GM19328 (cell line): ENCODE measurements around the gene FAM13C.
"Not testable (repeated sequence)": the region's sequence is repeated elsewhere in the genome, so short reads cannot be mapped to it uniquely, and the experiment has no call there.

Source experiments
- ATAC-seq: cut with Tn5 transposase; IDR thresholded peaks from one replicate; pipeline ENCODE4 v1.9.1; 2021; ENCODE audit warnings: mild to moderate bottlenecking, moderate library complexity; ENCODE audit not compliant: unreplicated experiment

Gene FAM13C

GRCh38 chr10:59240582-59241183 lies 121.7 kb downstream of the FAM13C start:
- no peak for ATAC-seq

- ATAC-seq = not testable (repeated sequence)
Observed at GRCh38 chr10:59239108-59239507, 123.2 kb downstream of the FAM13C start.

GRCh38 chr10:59237775-59238174 lies 124.6 kb downstream of the FAM13C start:
- no peak for ATAC-seq

DNA sequence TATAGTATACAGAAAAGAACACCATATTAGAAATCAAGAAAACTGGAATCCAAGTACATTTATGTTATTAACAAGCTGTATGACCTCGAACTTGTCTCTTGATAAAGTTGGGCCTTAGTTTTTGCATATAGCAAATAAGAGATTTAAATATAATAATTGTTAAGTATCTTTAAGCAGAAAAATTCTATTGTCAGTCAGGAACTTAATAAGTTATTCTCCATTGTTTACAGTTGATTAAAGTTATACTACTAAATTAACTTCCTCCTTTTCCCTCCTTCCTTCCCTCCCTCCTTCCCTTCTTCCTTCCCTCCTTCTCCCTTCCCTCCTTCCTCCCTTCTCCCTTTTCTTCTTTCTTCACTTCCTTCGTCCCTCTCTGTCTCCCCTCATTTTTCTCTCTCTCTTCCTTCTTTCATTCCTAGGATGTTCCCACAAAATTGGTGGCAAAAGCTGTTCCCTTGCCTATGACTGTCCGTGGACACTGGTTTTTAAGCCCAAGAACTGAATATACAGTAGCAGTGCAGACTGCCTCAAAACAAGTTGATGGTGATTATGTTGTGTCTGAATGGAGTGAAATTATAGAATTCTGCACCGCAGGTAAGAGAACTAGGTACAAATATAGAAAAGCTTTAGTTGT lies 126.2 kb downstream of the FAM13C start:
- ATAC-seq = no peak

GRCh38 chr10:59234816-59235429 lies 127.4 kb downstream of the FAM13C start:
- no peak for ATAC-seq

DNA sequence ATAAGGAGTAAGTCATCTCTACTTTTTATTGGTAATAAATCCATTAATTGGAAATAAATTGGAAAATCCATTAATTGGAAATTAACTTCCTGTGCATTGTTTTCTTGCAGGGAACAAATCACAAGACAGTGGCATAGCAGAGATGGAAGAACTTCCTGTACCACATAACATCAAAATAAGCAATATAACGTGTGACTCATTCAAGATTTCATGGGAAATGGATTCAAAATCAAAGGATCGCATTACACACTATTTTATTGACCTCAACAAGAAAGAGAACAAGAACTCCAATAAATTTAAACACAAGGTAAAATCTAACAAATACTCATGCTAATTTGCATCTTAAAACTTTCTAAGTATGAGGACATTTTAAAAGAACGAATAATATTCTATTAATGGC lies 128.2 kb downstream of the FAM13C start:
- ATAC-seq = no peak

- no peak for ATAC-seq
Observed at GRCh38 chr10:59229441-59229840, 132.9 kb downstream of the FAM13C start.

DNA sequence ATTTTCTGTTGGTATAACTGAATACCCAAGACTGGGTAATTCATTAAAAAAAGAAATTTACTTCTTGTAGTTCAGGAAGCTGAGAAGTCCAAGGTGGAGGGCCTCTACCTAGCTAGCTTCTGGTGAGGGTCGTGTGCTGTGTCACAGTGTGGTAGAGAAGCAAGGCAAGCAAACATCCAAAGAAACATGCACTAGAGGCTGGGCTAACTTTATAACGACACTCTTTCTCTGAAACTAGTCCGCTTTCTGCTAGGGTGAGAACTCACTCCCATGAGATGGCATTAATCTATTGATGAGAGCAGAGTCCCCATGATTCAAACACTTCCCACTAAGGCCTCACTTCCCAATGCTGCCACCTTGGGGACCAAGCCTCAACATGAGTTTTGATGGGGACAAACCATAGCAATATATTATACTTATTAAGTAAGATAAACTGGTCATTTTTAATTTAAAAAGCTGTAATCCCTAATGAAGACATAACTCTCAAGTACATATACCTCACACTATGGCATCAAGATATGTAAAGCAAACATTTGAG lies 135.1 kb downstream of the FAM13C start:
- ATAC-seq = no peak

DNA sequence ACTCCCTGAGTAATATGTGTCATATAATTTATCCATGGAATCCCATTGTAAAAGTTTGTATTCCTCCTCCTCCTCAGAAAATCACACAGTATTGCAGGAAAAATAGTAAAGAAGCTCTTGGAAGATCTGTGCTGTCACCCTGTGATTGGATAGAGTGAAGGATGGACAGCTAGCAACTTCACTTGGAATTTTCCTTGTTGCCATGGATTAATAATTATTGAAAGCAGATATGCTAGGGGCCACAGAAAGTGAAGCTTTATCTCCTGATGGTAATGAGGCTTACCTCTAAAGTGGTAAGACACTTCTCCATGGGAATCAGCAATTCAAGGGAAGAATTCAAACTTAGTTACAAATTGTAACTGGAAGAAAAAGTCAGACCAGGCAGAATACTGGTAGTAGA lies 137.1 kb downstream of the FAM13C start:
- no peak for ATAC-seq

DNA sequence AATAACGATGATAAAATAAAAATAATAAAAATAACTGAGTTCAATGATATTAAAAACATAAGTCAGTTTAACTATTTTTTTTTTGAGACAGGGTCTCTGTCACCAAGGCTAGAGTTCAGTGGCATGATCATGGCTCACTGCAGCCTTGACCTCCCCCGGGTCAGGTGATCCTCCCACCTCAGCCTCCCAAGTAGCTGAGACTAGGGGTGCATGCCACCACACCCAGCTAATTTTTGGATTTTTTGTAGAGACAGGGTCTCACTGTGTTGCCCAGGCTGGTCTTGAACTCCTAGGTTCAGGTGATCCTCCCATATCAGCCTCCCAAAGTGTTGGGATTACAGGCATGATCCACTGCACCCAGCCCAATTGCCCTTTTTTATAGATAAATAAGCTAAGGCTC lies 138.8 kb downstream of the FAM13C start:
- ATAC-seq = not testable (repeated sequence)

GRCh38 chr10:59222788-59223187 lies 139.6 kb downstream of the FAM13C start:
- no peak for ATAC-seq

- ATAC-seq = no peak
Observed at GRCh38 chr10:59216178-59216869, 146.0 kb downstream of the FAM13C start.

GRCh38 chr10:59214160-59214559 lies 148.2 kb downstream of the FAM13C start:
- no peak for ATAC-seq

- ATAC-seq = no peak
Observed at GRCh38 chr10:59212301-59212798, 150.0 kb downstream of the FAM13C start.

DNA sequence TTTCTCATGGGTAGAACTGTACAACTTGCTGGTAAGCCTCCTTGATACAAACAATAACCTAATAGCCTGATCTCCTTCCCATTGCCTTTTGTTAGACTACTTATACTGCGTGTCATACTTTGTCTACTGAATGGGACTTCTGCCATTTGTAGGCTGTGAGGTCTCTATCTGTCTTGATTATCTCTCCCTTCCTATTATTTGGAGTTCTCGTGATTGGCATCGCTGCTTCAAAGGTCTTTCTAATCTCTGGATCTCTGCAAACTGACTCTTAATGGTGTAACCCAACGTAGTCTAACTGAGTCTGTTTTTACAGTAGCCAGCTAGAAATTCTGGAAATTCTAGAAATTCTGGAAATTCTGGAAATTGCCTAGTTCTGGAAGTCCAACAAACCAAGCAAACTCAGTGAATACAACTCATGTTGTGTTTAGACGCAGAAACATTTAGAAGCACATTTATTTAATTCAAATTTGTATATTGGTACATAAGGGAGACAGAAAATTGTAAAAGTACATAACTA lies 156.1 kb downstream of the FAM13C start:
- ATAC-seq = no peak
